ENCODE data around the gene PHKG2.

DNA sequence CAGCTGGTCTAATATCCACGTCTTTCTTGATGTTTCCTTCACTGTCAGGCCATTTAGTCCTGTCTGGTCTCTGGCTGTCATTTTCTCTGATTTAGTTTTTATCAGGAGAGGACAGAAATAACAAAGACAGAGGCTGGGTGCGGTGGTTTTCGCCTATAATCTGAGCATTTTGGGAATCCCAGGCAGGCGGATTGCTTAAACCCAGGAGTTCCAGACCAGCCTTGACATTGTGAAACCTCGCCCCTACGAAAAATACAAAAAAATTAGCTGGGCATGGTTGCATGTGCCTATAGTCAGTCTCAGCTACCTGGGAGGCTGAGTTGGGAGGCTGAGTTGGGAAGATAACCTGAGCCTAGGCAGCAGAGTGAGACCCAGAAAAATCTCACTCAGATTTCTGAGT, 42.2 kb upstream of the PHKG2 start:
- TF ChIP-seq CTCF (IDR thresholded peaks at IDR 0.05) (no peak), POLR2A (IDR thresholded peaks at IDR 0.05) (no peak)

Measured in body of pancreas (tissue), 4 donors.